ENCODE data around the gene RALGAPA2. TPM values are rescaled to one million over a fixed set of nuclear protein-coding genes. Genes with fewer than 3 reads are reported as not detected.

RALGAPA2 gene
- total and polyA plus RNA-seq, 9 donors, result 8.4 to 31.7 (median 19.9) TPM

DNA sequence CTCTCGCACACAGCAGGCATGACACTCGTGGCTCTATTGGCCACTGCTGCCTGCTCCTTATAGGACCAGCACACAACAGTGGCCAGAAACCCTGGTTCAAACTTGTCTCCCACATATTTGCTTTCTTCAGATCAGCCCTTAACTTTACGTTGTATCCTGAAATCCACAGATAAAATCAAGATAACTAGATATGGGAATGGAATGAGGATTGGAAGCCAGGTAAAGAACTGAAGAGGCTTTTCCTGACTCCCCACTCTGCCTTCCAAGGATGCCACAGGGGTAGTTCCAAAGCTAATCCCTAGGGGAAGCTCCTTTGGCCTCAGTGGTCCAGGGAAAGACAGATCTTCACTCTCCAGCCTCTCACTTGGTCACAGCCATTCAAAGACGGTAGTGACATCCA is 258.1 kb downstream of the RALGAPA2 start:
- Histone ChIP-seq H3K36me3 (no peaks in the 10 kb centered on the region), H3K9me3 (no peaks in the 10 kb centered on the region), H3K4me3 (no peak overlapping the region), H3K27ac (no peak overlapping the region), H3K27me3 (no peaks in the 10 kb centered on the region), H3K4me1 (ENCODE audit: insufficient read depth) (peaks cover 9% of the 10 kb centered on the region)
- TF ChIP-seq POLR2A (IDR thresholded peaks at IDR 0.05) (no peak), EP300 (IDR thresholded peaks at IDR 0.05) (no peak)
- TF ChIP-seq, protein P1, sequence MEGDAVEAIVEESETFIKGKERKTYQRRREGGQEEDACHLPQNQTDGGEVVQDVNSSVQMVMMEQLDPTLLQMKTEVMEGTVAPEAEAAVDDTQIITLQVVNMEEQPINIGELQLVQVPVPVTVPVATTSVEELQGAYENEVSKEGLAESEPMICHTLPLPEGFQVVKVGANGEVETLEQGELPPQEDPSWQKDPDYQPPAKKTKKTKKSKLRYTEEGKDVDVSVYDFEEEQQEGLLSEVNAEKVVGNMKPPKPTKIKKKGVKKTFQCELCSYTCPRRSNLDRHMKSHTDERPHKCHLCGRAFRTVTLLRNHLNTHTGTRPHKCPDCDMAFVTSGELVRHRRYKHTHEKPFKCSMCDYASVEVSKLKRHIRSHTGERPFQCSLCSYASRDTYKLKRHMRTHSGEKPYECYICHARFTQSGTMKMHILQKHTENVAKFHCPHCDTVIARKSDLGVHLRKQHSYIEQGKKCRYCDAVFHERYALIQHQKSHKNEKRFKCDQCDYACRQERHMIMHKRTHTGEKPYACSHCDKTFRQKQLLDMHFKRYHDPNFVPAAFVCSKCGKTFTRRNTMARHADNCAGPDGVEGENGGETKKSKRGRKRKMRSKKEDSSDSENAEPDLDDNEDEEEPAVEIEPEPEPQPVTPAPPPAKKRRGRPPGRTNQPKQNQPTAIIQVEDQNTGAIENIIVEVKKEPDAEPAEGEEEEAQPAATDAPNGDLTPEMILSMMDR (IDR thresholded peaks at IDR 0.05), result no peak
- intact Hi-C loops (cut with DNase I), result no loop called here
- DNase-seq, result no peak
- WGBS, 3 donors, result 94 to 98% (median 97%) methylated on average over 4 of the region's 4 CpGs

DNA sequence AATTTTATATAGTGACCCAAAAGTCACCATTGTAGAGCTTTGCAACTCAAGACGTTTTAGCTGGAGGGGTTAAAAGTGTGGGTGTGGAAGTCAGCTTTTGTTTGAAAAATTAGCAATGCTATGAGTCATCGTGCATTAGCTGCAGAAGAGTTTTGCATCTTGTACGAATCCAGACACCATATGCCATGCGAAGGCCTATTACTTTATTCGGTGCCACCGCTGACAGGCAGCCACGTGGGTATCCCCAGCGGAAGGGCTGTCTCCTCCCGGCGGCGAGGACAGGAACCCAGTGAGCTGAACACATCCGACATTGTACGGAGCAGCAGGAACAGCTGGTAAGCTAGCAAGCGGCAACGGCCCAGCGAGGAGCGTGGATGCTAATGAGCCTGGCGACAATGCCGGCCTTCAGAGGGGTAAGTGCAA is 260.2 kb downstream of the RALGAPA2 start:
- TF ChIP-seq POLR2A (IDR thresholded peaks at IDR 0.05) (no peak), EP300 (IDR thresholded peaks at IDR 0.05) (no peak)
- TF ChIP-seq, protein P1 (IDR thresholded peaks at IDR 0.05), result no peak
- WGBS, 3 donors, result 6 to 16% (median 8%) methylated on average over 19 of the region's 19 CpGs
- intact Hi-C loops (cut with DNase I), result no loop called here
- DNase-seq, result peak in 3 of 5 donors; percentile 27 to 51 (median 32)
- no peaks in the 10 kb centered on the region for H3K27me3 ChIP-seq
- H3K4me3 ChIP-seq, result no peak overlapping the region
- H3K36me3 ChIP-seq, result no peaks in the 10 kb centered on the region
- H3K27ac ChIP-seq, result no peak overlapping the region
- no peaks in the 10 kb centered on the region for H3K9me3 ChIP-seq
- H3K4me1 ChIP-seq (ENCODE audit: insufficient read depth), result peaks cover 9% of the 10 kb centered on the region

GRCh38 chr20:20450521-20450920 is 261.9 kb downstream of the RALGAPA2 start:
- no peaks in the 10 kb centered on the region for H3K36me3 ChIP-seq
- no peak overlapping the region for H3K4me3 ChIP-seq
- no peak overlapping the region for H3K27ac ChIP-seq
- intact Hi-C loops (cut with DNase I), result no loop called here
- no peaks in the 10 kb centered on the region for H3K9me3 ChIP-seq
- WGBS, 3 donors, result 56 to 67% (median 62%) methylated on average over 5 of the region's 5 CpGs
- no peaks in the 10 kb centered on the region for H3K27me3 ChIP-seq
- peaks cover 9% of the 10 kb centered on the region for H3K4me1 ChIP-seq (ENCODE audit: insufficient read depth)
- no peak for TF ChIP-seq POLR2A (IDR thresholded peaks at IDR 0.05)
- TF ChIP-seq, protein P1 (IDR thresholded peaks at IDR 0.05), result no peak
- TF ChIP-seq EP300 (IDR thresholded peaks at IDR 0.05), result no peak
- no peak for DNase-seq

GRCh38 chr20:20448881-20449280 is 263.6 kb downstream of the RALGAPA2 start:
- intact Hi-C loops (cut with DNase I), result no loop called here
- H3K27ac ChIP-seq, result no peak overlapping the region
- no peak for TF ChIP-seq POLR2A (IDR thresholded peaks at IDR 0.05)
- TF ChIP-seq, protein P1 (IDR thresholded peaks at IDR 0.05), result no peak
- no peak for TF ChIP-seq EP300 (IDR thresholded peaks at IDR 0.05)
- no peak for DNase-seq
- 96 to 98% (median 97%) methylated on average over 6 of the region's 6 CpGs for WGBS, 3 donors
- no peaks in the 10 kb centered on the region for H3K27me3 ChIP-seq
- peaks cover 9% of the 10 kb centered on the region for H3K4me1 ChIP-seq (ENCODE audit: insufficient read depth)
- H3K9me3 ChIP-seq, result no peaks in the 10 kb centered on the region
- no peak overlapping the region for H3K4me3 ChIP-seq
- H3K36me3 ChIP-seq, result no peaks in the 10 kb centered on the region

Data from ovary (tissue), 9 donors.